GM18520 (cell line): ENCODE data around the gene AFF1.

Source experiments
- ATAC-seq: cut with Tn5 transposase; IDR thresholded peaks from one replicate; pipeline ENCODE4 v1.9.1; 2021; ENCODE audit not compliant: unreplicated experiment

AFF1 gene

DNA sequence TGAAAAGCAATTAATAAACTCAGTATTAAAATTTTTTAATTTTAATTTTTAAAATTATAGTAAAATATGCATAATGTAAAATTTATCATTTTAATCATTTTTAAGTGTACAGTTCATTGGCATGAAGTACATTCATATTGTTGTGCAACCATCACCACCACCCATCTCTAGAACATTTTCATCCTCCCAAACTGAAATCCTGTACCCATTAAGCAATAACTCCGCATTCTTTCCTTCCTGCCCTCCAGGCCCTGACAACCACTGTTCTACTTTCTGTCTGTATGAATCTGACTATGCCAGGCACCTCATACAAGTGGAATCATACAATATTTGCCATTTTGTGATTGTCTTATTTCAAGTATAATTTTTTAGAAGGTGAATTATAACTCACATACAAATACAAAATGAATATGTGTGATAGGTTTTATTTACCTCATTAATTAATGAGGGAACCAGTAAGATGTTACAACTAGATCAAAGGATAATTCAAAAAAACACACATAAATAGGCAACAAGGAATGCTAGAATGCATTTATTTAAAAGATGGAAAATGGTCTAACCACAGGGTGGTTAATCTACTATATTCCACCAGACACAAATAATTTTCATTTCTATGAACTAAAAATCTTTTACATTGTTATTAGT is 13.1 kb upstream of the AFF1 start:
- ATAC-seq, result no peak

GRCh38 chr4:86924811-86925210 is 10.0 kb upstream of the AFF1 start:
- no peak for ATAC-seq

GRCh38 chr4:86926435-86927086 is 8.2 kb upstream of the AFF1 start:
- no peak for ATAC-seq

DNA sequence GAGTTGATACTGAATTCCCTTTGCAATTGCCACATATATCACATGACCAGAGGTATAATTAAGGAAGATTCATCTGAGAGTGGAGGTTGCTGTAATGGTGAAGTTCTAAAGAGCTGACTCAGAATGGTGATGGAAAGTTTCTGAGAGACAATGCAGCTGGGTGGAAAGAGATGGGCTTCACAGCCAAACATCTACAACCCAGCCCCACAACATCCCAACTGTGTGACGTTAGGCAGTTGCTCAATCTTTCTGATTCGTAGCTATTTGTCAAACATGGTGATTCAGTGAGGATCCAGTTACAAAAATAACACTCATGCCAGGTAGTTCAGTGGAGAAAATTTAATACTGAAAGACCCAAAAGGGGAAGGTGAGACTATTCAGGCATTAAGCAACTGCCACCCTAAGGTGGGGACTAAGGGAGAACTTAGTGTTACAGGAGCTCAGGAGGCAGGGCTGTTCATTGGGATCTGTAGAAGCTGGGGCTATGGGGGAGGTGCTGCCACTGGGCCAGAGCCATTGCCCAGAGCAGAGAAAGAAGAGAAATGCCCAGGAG is 6.9 kb upstream of the AFF1 start:
- ATAC-seq, result no peak

DNA sequence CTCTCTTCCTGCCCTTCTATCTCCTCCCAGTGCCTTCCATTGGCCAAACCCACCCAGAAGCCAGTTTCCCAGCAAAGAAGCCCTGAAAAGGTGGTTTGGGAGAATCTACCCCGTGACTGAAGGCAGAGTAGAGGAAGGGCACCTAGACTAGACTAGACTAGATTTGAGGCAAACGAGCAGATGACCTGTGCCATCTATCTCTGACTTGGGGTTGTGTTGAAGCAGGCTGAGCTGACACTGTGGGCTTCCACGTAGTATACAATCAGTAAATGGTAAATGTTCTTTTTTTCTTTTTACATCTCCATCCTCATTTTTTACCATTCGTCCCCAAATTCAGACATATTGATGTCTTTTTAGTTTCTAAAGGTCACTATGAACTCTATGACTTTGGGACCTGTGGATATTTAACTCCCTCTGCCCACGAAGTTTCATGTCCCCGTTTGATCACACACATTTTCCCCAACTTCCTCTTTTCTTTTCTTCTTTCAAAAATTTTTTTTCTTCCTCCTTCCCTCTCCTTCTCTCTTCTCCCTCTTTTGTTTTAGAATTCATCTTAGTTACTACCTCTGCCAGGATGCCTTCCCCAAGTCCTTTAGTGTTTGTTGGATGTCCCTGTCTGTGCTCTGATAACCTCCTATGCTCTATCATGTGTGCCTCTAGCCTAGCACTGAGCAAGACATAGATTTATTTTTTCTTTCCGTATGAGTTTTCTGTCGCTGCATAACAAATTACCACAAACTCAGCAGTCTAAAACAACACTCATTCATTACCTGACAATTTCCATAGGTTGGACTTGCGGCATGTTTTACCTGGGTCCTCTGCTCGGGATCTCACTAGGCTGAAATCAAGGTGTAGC is 6.2 kb upstream of the AFF1 start:
- no peak for ATAC-seq

- ATAC-seq, result no peak
Measured at GRCh38 chr4:86934147-86934770, 552 bp upstream of the AFF1 start.

DNA sequence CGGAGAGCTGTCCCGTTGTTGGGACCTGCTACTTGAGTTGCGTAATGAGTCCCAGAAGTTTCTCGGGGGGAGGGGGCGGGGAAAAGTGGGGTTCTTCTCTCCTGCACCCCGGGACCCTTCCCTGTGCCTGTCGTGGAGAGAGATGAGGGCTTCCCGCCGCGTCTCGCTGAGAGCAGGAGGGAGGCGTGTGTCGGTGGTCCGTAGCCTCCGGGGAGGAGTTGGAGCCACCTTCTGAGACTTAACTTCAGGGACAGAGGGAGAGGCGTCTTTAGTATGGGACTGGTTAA is 698 bp downstream of the AFF1 start:
- ATAC-seq, result no peak

DNA sequence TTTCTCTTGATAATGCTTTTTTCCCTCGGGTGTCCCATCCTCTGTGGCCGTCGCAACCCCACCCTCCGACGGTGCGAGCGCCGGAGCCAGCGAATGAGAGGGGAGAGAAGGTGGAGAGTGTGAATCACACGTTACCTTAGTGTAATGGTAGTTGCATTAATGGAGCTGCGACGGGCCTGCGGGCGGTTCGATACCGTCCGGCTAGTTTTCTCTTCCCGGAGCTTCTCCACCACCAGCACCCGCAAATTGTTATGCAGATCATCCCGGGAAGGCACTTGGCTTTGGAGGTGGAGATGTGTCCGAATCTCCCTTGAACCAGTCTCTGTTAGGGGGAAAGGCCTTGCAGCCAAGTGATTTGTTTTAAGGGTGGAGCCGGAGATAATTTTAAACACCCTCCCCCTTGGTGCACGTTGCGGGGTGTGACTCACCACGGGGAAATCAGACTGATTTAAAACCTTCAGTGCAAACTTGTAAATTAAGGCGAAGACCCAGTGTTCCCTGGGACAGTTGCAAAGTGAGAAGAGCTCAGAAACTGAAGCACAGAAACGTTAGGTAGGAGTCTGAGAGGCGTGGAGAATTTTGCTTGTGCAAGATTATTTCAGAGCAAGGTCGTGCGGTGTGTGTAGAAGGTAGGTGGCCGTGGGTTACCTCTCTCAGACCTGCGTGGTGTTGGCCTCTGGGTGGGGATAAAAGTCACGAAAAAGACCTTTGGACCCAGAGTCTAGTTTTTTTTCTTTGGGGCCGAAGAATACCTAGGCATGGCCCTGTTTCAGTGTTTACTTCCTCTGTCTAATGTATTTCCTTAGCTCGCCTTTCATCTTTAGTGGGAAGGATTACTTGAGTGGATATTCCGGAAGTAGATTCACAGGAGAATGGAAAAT is 1.3 kb downstream of the AFF1 start:
- ATAC-seq, result peak; percentile 18

DNA sequence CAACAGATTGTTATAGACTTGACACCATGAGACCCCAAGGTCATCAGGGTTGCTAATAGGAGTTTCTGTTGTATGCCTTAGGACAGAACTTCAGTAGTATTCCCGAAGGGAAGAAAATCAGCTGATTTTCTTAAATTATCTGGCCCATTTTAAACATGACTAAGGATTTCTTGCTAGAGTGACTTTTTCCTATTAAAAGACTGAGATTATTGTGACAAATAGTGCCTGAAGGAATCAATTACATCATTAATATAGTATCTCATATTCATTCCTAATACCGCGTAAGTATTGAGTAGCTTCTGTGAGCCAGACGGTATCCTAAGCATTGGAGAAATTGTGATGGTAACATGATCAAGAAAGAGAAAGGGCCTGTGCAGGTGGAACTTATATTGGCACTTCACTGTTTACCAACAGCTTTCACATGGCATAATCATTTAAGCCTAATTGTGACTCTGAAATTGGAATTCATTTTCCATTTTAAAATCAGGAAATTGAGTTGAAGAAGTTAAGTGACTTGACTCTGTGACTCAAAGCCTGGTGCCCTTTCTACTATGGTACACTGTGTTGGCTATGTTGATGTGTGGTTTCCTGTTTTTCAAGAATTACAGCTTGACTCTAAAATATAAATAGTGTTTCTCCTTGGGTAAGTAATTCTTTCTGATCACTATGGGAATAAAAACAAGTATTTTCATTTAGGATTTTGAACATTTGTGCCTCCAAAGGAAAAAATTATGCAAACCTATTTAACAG is 4.1 kb downstream of the AFF1 start:
- ATAC-seq, result no peak

- peak; percentile 66 for ATAC-seq
Measured at GRCh38 chr4:86939729-86940575, 5.1 kb downstream of the AFF1 start.

- no peak for ATAC-seq
Measured at GRCh38 chr4:86940920-86941460, 6.2 kb downstream of the AFF1 start.

- no peak for ATAC-seq
Measured at GRCh38 chr4:86942185-86942666, 7.4 kb downstream of the AFF1 start.

GRCh38 chr4:86944964-86945781 is 10.4 kb downstream of the AFF1 start:
- ATAC-seq, result no peak

GRCh38 chr4:86946868-86947500 is 12.2 kb downstream of the AFF1 start:
- ATAC-seq, result no peak

GRCh38 chr4:86947501-86948120 is 12.8 kb downstream of the AFF1 start:
- ATAC-seq, result peak; percentile 36

DNA sequence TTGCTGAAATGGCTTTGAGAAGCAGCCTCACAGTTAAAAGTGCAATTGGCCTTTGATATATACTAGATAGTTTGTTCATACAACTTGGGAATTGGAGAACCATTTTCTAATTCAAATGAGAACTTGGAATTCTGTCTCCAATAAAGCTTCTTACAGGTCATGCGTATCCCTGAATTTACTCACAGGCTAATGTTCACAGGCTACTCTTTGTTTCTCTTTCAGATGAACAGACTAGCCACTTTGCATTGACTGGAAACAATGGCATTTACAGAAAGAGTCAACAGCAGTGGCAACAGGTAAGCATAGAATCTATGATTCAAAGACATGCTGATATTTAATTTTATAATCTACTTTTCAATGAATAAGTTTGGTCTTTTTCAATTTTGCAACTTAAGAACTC is 13.5 kb downstream of the AFF1 start:
- no peak for ATAC-seq
